ENCODE measurements around the gene SPOP. TPM values are rescaled to one million over a fixed set of nuclear protein-coding genes. Genes with fewer than 3 reads are reported as not detected.
"Not testable (repeated sequence)": the region's sequence is repeated elsewhere in the genome, so short reads cannot be mapped to it uniquely, and the experiment has no call there.

Gene SPOP
- total RNA-seq, 1 experiment from 2014 or later, result 79.9 TPM

GRCh38 chr17:49659661-49660382, 18.1 kb downstream of the SPOP start:
- DNase-seq, result no peak
- intact Hi-C loops (cut with micrococcal nuclease; ENCODE audit: unreplicated experiment), result no loop called here
- H3K9me3 Mint-ChIP-seq (ENCODE audit: low read depth, unreplicated experiment), result no peaks in the 10 kb centered on the region
- no peak for TF ChIP-seq CTCF (IDR thresholded peaks at IDR 0.05; ENCODE audit: unreplicated experiment)
- no peaks in the 10 kb centered on the region for H3K36me3 Mint-ChIP-seq (ENCODE audit: insufficient read depth, unreplicated experiment)
- no peak overlapping the region for H3K27ac Mint-ChIP-seq (ENCODE audit: unreplicated experiment)
- no peak overlapping the region for H3K4me3 Mint-ChIP-seq (ENCODE audit: low read depth, unreplicated experiment)
- H3K27me3 Mint-ChIP-seq (ENCODE audit: unreplicated experiment), result no peaks in the 10 kb centered on the region
- H3K4me1 Mint-ChIP-seq (ENCODE audit: low read depth, unreplicated experiment), result no peaks in the 10 kb centered on the region
- CTCF ChIA-PET, result no interaction called here
- BruUV-seq (replicated peaks), result no TSS peak

DNA sequence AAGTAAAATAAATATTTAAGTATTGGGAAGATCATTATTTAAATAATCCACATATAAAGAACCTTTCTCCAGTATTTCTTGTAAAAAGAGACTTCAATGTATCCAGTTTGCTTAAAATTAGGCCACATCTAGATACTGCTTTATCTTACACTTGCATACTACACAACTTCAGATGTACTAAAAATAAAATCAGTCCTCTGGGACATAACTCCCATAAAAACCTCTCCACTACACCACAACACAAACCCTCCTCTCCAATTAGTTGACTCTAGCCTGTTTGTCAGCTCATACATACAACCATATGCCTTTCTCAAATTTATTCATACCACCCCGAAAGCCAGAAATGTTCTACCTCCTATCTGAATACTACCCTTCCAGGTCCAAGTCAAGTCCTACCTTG, 21.6 kb downstream of the SPOP start:
- Mint-ChIP-seq H3K4me3 (ENCODE audit: low read depth, unreplicated experiment) (no peak overlapping the region), H3K27ac (ENCODE audit: unreplicated experiment) (no peak overlapping the region), H3K36me3 (ENCODE audit: insufficient read depth, unreplicated experiment) (no peaks in the 10 kb centered on the region), H3K9me3 (ENCODE audit: low read depth, unreplicated experiment) (no peaks in the 10 kb centered on the region), H3K4me1 (ENCODE audit: low read depth, unreplicated experiment) (no peaks in the 10 kb centered on the region), H3K27me3 (ENCODE audit: unreplicated experiment) (no peaks in the 10 kb centered on the region)
- CTCF ChIA-PET, result interaction anchor here (0.6 kb wide), 1 partner anchor 10 kb away, joined by 3 read pairs; no protein-coding TSS in a partner anchor
- no peak for DNase-seq
- BruUV-seq (replicated peaks), result no TSS peak
- intact Hi-C loops (cut with micrococcal nuclease; ENCODE audit: unreplicated experiment), result no loop called here
- TF ChIP-seq CTCF (IDR thresholded peaks at IDR 0.05; ENCODE audit: unreplicated experiment), result no peak

DNA sequence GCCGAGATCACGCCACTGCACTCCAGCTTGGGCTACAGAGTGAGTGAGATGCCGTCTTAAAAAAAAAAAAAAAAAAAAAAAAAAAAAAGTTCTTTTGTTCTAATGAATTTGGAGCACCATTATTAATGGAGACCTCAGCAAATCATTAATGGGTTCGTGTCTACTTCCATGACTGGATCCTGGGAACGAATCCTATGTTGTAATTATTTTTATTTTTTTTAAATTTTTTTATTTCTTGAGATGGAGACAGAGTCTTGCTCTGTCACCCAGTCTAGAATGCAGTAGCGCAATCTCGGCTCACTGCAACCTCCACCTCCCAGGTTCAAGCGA, 30.7 kb downstream of the SPOP start:
- H3K4me3 Mint-ChIP-seq (ENCODE audit: low read depth, unreplicated experiment), result no peak overlapping the region
- no TSS peak for BruUV-seq (replicated peaks)
- intact Hi-C loops (cut with micrococcal nuclease; ENCODE audit: unreplicated experiment), result no loop called here
- no peak for TF ChIP-seq CTCF (IDR thresholded peaks at IDR 0.05; ENCODE audit: unreplicated experiment)
- CTCF ChIA-PET, result interaction anchor here (0.6 to 2.5 kb wide), 7 partner anchors 10 to 1768 kb away, joined by 3 to 13 read pairs (median 5); no protein-coding TSS in a partner anchor
- H3K27me3 Mint-ChIP-seq (ENCODE audit: unreplicated experiment), result no peaks in the 10 kb centered on the region
- DNase-seq, result no peak
- peaks cover 31% of the 10 kb centered on the region for H3K4me1 Mint-ChIP-seq (ENCODE audit: low read depth, unreplicated experiment)
- no peaks in the 10 kb centered on the region for H3K9me3 Mint-ChIP-seq (ENCODE audit: low read depth, unreplicated experiment)
- H3K27ac Mint-ChIP-seq (ENCODE audit: unreplicated experiment), result no peak overlapping the region
- H3K36me3 Mint-ChIP-seq (ENCODE audit: insufficient read depth, unreplicated experiment), result no peaks in the 10 kb centered on the region

- intact Hi-C loops (cut with micrococcal nuclease; ENCODE audit: unreplicated experiment), result no loop called here
- peak; percentile 60 for DNase-seq
- Mint-ChIP-seq H3K27me3 (ENCODE audit: unreplicated experiment) (no peaks in the 10 kb centered on the region), H3K9me3 (ENCODE audit: low read depth, unreplicated experiment) (no peaks in the 10 kb centered on the region), H3K4me3 (ENCODE audit: low read depth, unreplicated experiment) (no peak overlapping the region), H3K4me1 (ENCODE audit: low read depth, unreplicated experiment) (peaks cover 31% of the 10 kb centered on the region), H3K27ac (ENCODE audit: unreplicated experiment) (peak overlapping the region; percentile 25), H3K36me3 (ENCODE audit: insufficient read depth, unreplicated experiment) (no peaks in the 10 kb centered on the region)
- no peak for TF ChIP-seq CTCF (IDR thresholded peaks at IDR 0.05; ENCODE audit: unreplicated experiment)
- CTCF ChIA-PET, result interaction anchor here (0.6 to 2.5 kb wide), 13 partner anchors 9 to 1767 kb away, joined by 3 to 13 read pairs (median 4); no protein-coding TSS in a partner anchor
- no TSS peak for BruUV-seq (replicated peaks)
These were observed 31.3 kb downstream of the SPOP start for GRCh38 chr17:49646391-49647255.

GRCh38 chr17:49646056-49646390, 31.9 kb downstream of the SPOP start:
- H3K4me3 Mint-ChIP-seq (ENCODE audit: low read depth, unreplicated experiment); H3K9me3 Mint-ChIP-seq (ENCODE audit: low read depth, unreplicated experiment); BruUV-seq (replicated peaks); H3K27me3 Mint-ChIP-seq (ENCODE audit: unreplicated experiment); intact Hi-C loops (cut with micrococcal nuclease; ENCODE audit: unreplicated experiment); H3K36me3 Mint-ChIP-seq (ENCODE audit: insufficient read depth, unreplicated experiment); H3K27ac Mint-ChIP-seq (ENCODE audit: unreplicated experiment); DNase-seq: not testable (repeated sequence)
- CTCF ChIA-PET, result interaction anchor here (1.0 to 2.5 kb wide), 4 partner anchors 9 to 88 kb away, joined by 3 to 13 read pairs (median 4); no protein-coding TSS in a partner anchor
- H3K4me1 Mint-ChIP-seq (ENCODE audit: low read depth, unreplicated experiment), result peaks cover 31% of the 10 kb centered on the region
